GM12878 (cell line): ENCODE measurements around the gene SRPK2. TPM values are rescaled to one million over a fixed set of nuclear protein-coding genes. Genes with fewer than 3 reads are reported as not detected.

Experiments
- ATAC-seq: fragments of 200-7000 bp; cut with Tn5 transposase; 3 replicates; pipeline ENCODE4 v1.9.1; 2020; ENCODE audit warnings: mild to moderate bottlenecking, moderate library complexity
- BruUV-seq: library from RNA; stranded (reverse); fragments of 400-500 nt; replicated peaks from 2 replicates; lab custom pipeline; 2021; lab: Mats Ljungman, UMichigan
- CTCF ChIA-PET: fragments of 300-600 bp; sonication (Branson Sonifier 250); formaldehyde crosslinking; extraction: SDS; loops from one replicate; lab custom pipeline; 2021; ENCODE audit warnings: inconsistent platforms; lab: Yijun Ruan, JAX
- POLR2A ChIA-PET: fragments of 350-600 bp; formaldehyde crosslinking; extraction: SDS; loops from one replicate; lab custom pipeline; 2021; ENCODE audit warnings: inconsistent platforms; lab: Charles Lee
- RAD21 ChIA-PET: fragments of 300-600 bp; sonication (Branson Sonifier 250); formaldehyde crosslinking; loops from one replicate; lab custom pipeline; 2023; ENCODE audit warnings: antibody characterized with exemption; ENCODE audit not compliant: unreplicated experiment; lab: Charles Lee
- SMC1A ChIA-PET: fragments of 300-600 bp; sonication (Branson Sonifier 250); formaldehyde crosslinking; loops from one replicate; lab custom pipeline; 2023; ENCODE audit not compliant: unreplicated experiment, uncharacterized antibody; lab: Charles Lee
- DNase-seq: peaks from one replicate; pipeline ENCODE4 v3.0.0-alpha.2; 2011; ENCODE audit warnings: low read depth, low spot score
- FAIRE-seq: peaks from 3 replicates; lab custom pipeline; 2011; peaks lifted over from hg19 to GRCh38; lab: Jason Lieb, UNC
- H2AFZ ChIP-seq: 2 replicates; pipeline ENCODE4 v1.6.0; 2011; ENCODE audit warnings: low read depth, low read length, control low read depth; ENCODE audit not compliant: control insufficient read depth
- H3K27ac ChIP-seq: 2 replicates; pipeline ENCODE4 v1.5.1; 2011; ENCODE audit warnings: control low read depth; ENCODE audit not compliant: control insufficient read depth, insufficient read depth
- H3K27me3 ChIP-seq, 2 experiments: replicated peaks in 1 of 2; 2 replicates each; pipeline versions ENCODE4 v1.6.0 to v1.6.1; 2011; ENCODE audit warnings: low read length in 1 of 2; ENCODE audit not compliant: control insufficient read depth in 2 of 2, insufficient read depth in 2 of 2
- H3K36me3 ChIP-seq, 2 experiments: 2 replicates each; pipeline ENCODE4 v1.5.1; 2011; ENCODE audit warnings: low read length in 1 of 2; ENCODE audit not compliant: control insufficient read depth in 2 of 2, insufficient read depth in 2 of 2
- H3K4me1 ChIP-seq: 2 replicates; pipeline ENCODE4 v1.6.1; 2011; ENCODE audit warnings: mild to moderate bottlenecking, low read length, moderate library complexity, mixed read lengths; ENCODE audit not compliant: control insufficient read depth, insufficient read depth
- H3K4me2 ChIP-seq: 2 replicates; pipeline ENCODE4 v1.6.0; 2011; ENCODE audit warnings: control low read depth; ENCODE audit not compliant: control insufficient read depth, insufficient read depth
- H3K4me3 ChIP-seq: fragments of 200-600 bp; sonication (generic); 2 replicates; pipeline ENCODE4 v1.5.1; 2016
- H3K79me2 ChIP-seq: 2 replicates; pipeline ENCODE4 v1.6.0; 2011; ENCODE audit warnings: low read length; ENCODE audit not compliant: control insufficient read depth, insufficient read depth
- H3K9ac ChIP-seq: 2 replicates; pipeline ENCODE4 v1.8.0; 2011; ENCODE audit warnings: low read length, control low read depth, mixed read lengths; ENCODE audit not compliant: control insufficient read depth, insufficient read depth
- H3K9me3 ChIP-seq: replicated peaks from 3 replicates; pipeline ENCODE4 v1.5.1; 2011; ENCODE audit warnings: mild to moderate bottlenecking, low read length; ENCODE audit not compliant: control insufficient read depth, insufficient read depth
- H4K20me1 ChIP-seq: 2 replicates; pipeline ENCODE4 v1.6.0; 2011; ENCODE audit not compliant: control insufficient read depth, insufficient read depth
- CBX5 ChIP-seq: sonication (generic); IDR thresholded peaks from 2 replicates; pipeline ENCODE4 v1.6.1; 2016; ENCODE audit warnings: low read depth, moderate library complexity, mild to moderate bottlenecking, inconsistent platforms
- CREM ChIP-seq: IDR thresholded peaks from 2 replicates; pipeline ENCODE4 v1.6.1; 2014; ENCODE audit warnings: antibody characterized with exemption, low read depth
- EED ChIP-seq: sonication (generic); IDR thresholded peaks from 2 replicates; pipeline ENCODE4 v1.6.1; 2016; ENCODE audit warnings: antibody characterized with exemption, low read depth
- ETV6 ChIP-seq, 2 experiments: fragments of 450-650 bp in 1 of 2; IDR thresholded peaks in 1 of 2; conservative IDR thresholded peaks in 1 of 2; 2 replicates each; pipeline ENCODE4 v1.6.1; 2014; ENCODE audit warnings: antibody characterized with exemption in 1 of 2, borderline replicate concordance in 1 of 2, low read depth in 1 of 2, mild to moderate bottlenecking in 1 of 2, moderate library complexity in 1 of 2
- EZH2 ChIP-seq: IDR thresholded peaks from 2 replicates; pipeline ENCODE4 v1.6.1; 2012; ENCODE audit warnings: low read depth, mild to moderate bottlenecking, control low read depth, inconsistent platforms, low read length, borderline replicate concordance; ENCODE audit not compliant: control insufficient read depth
- MEF2A ChIP-seq: IDR thresholded peaks from 2 replicates; pipeline ENCODE4 v1.6.1; 2011; ENCODE audit warnings: low read depth, mild to moderate bottlenecking, low read length, moderate library complexity; ENCODE audit not compliant: insufficient read depth
- MTA2 ChIP-seq: fragments of 450-650 bp; IDR thresholded peaks from 2 replicates; pipeline ENCODE4 v1.6.1; 2016; ENCODE audit warnings: low read depth, mild to moderate bottlenecking, moderate library complexity
- NBN ChIP-seq: fragments of 450-650 bp; IDR thresholded peaks from 2 replicates; pipeline ENCODE4 v1.6.1; 2016
- NR2F1 ChIP-seq: fragments of 450-650 bp; conservative IDR thresholded peaks from 2 replicates; pipeline ENCODE4 v1.6.1; 2017; ENCODE audit warnings: mild to moderate bottlenecking
- PAX5 ChIP-seq: IDR thresholded peaks from 2 replicates; pipeline ENCODE4 v1.6.1; 2011; ENCODE audit warnings: low read depth, low read length, borderline replicate concordance
- POU2F2 ChIP-seq: IDR thresholded peaks from 3 replicates; pipeline ENCODE4 v1.6.1; 2011; ENCODE audit warnings: low read depth, mild to moderate bottlenecking, low read length, borderline replicate concordance
- RBBP5 ChIP-seq: fragments of 200-600 bp; sonication (generic); conservative IDR thresholded peaks from 2 replicates; pipeline ENCODE4 v1.6.1; 2016
- RELA ChIP-seq: fragments of 450-650 bp; IDR thresholded peaks from 2 replicates; pipeline ENCODE4 v1.8.0; 2014; ENCODE audit warnings: borderline replicate concordance; ENCODE audit not compliant: partially characterized antibody
- SMC3 ChIP-seq: IDR thresholded peaks from 2 replicates; pipeline ENCODE4 v1.6.1; 2011; ENCODE audit warnings: low read length, improper control_type of control experiment, borderline replicate concordance
- ZNF274 ChIP-seq: IDR thresholded peaks from one replicate; pipeline ENCODE4 v1.8.0; 2011; ENCODE audit not compliant: insufficient read length, insufficient read depth
- WGBS: methylation state at CpG from one replicate; pipeline ENCODE4 v1.1.6; 2016; ENCODE audit warnings: low lambda C conversion rate; ENCODE audit not compliant: insufficient replicate concordance, insufficient coverage; ENCODE audit errors: missing lambda C conversion rate; 5-methylcytosine and 5-hydroxymethylcytosine counted together
- in situ Hi-C: fragments of 300-500 bp; cut with MboI; formaldehyde crosslinking; loops from 9 replicates; pipeline ENCODE4 v1.14.3; 2018; ENCODE audit warnings: mixed read lengths
- intact Hi-C: fragments of 100-400 bp; cut with micrococcal nuclease; formaldehyde crosslinking; loops from one replicate; pipeline ENCODE4 v1.14.2; 2022; ENCODE audit not compliant: unreplicated experiment
- polyA plus RNA-seq, 11 experiments: library from polyadenylated mRNA; depleted of rRNA in 4 of 11; unstranded in 6 of 11; stranded (reverse) in 5 of 11; fragments of >200 nt; fragmentation: Nextera tagmentation in 4 of 11; fragmentation: Illumina TruSeq in 1 of 11; extraction: Ambion mirVana in 4 of 11; extraction: Trizol in 1 of 11; gene quantifications; 1 replicate in 1 of 11; 2 replicates in 10 of 11; pipeline versions ENCODE4 v1.2.1 to v1.2.3, GENCODE V29; 2011 to 2016; ENCODE audit warnings: inconsistent platforms in 2 of 11, missing spikeins in 2 of 11, low read depth in 1 of 11
- total RNA-seq, 4 experiments: library from RNA; depleted of rRNA in 3 of 4; stranded (reverse); fragments of >200 nt in 3 of 4; fragmentation: Illumina TruSeq in 1 of 4; extraction: Trizol in 1 of 4; gene quantifications; 2 replicates each; pipeline versions ENCODE4 v1.2.1 to v1.2.3, GENCODE V29; 2013 to 2021
- TF ChIP-seq, protein P1 (sequence below): fragments of 450-650 bp; IDR thresholded peaks from 2 replicates; pipeline ENCODE4 v1.6.1; 2016; ENCODE audit warnings: mild to moderate bottlenecking
- TF ChIP-seq, protein P2 (sequence below): fragments of 450-650 bp; formaldehyde crosslinking; IDR thresholded peaks from 2 replicates; pipeline ENCODE4 v1.4.0; 2020; ENCODE audit warnings: mild to moderate bottlenecking, moderate library complexity

Gene SRPK2
- total and polyA plus RNA-seq, 10 of the 15 experiments (the other 5 are each of a cell fraction or from before 2014, with no cell fraction given): 13.2 to 32.8 (median 24.5) TPM

DNA sequence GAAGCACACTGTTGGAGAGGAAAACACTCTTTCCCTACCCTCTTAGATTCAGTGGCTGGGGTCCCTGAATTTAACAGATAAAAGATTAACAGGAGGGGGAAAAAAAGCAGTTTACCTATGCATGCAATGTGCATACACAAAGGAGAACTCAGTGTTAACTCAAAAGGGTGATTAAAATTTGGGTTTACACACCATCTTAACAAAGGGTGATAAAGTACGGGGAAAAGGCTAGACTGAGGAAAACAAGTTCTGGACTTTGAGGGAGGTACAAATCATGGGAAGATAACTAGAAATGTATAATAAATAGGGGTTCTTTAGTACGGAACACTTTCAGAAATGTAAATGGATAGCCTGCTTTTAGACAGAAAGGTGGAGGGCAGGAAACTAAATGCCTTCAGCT lies 83.1 kb downstream of the SRPK2 start (continued):
- TF ChIP-seq ZNF274 (no peak), MTA2 (no peak), RBBP5 (no peak), ETV6 (conservative IDR thresholded peaks at IDR 0.05 in 1 of 2, IDR thresholded peaks at IDR 0.05 in 1 of 2; ENCODE audit: borderline replicate concordance in 1 of 2, low read depth in 1 of 2) (no peak), EZH2 (no peak), RELA (no peak)
- TF ChIP-seq, protein P1, sequence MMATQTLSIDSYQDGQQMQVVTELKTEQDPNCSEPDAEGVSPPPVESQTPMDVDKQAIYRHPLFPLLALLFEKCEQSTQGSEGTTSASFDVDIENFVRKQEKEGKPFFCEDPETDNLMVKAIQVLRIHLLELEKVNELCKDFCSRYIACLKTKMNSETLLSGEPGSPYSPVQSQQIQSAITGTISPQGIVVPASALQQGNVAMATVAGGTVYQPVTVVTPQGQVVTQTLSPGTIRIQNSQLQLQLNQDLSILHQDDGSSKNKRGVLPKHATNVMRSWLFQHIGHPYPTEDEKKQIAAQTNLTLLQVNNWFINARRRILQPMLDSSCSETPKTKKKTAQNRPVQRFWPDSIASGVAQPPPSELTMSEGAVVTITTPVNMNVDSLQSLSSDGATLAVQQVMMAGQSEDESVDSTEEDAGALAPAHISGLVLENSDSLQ: no peak

DNA sequence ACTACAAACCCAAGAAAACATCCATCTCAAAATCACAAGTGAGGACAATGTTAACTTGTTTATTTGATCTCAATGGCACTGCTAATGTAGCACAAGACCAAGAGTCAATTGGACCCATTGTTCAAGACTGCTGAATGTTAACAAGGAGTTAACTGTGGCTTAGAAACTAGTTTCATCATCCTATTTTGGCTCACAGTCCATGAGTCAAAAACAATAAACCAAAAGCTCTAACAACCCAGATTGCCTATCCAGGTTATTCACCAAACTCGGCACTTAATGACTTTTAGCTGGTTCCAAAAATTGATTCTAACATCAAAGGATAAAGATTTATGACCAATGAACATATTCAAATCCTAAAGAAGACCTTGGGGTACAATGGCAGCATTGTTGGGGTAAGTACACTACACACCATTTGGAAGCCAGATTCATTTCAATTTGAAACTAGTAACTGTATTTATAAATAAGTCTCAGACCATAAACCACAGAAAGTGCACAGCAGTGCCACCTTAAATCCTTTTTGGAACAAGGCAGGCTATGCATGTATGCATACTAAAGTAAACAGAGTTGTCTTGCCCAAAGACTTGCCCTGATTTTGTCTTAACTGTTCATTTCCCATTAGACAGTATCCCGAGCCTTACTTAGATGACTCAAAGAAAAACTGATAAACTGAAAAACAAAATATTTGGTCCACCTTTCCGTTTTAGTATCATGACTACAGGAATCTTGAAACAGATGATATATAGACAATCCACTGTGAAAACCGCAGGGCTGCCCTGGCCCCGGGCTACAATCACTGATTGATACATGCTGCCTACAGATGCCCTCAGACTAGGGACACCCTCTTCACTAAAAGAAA lies 84.5 kb downstream of the SRPK2 start:
- Histone ChIP-seq H3K4me3 (peak overlapping the region; percentile 51), H4K20me1 (no peaks in the 10 kb centered on the region), H3K4me1 (peaks cover 29% of the 10 kb centered on the region), H3K36me3 (no peaks in the 10 kb centered on the region), H3K27me3 (no peaks in the 10 kb centered on the region), H3K4me2 (peak overlapping the region; percentile 85), H3K27ac (peak overlapping the region; percentile 77), H3K9me3 (no peaks in the 10 kb centered on the region), H2AFZ (no peak overlapping the region), H3K79me2 (peaks cover 5% of the 10 kb centered on the region), H3K9ac (no peak overlapping the region)
- WGBS: under 1% methylated on average over 5 of the region's 5 CpGs
- CTCF ChIA-PET: interaction anchor here (0.6 to 2.0 kb wide), 6 partner anchors 16 to 323 kb away, joined by 3 to 8 read pairs (median 4); no protein-coding TSS in a partner anchor
- RAD21 ChIA-PET: interaction anchor here (1.1 to 1.9 kb wide), 5 partner anchors 16 to 118 kb away, joined by 3 to 9 read pairs (median 6); no protein-coding TSS in a partner anchor
- peak; percentile 53 for DNase-seq
- peak; percentile 84 for ATAC-seq
- FAIRE-seq: peak; percentile 88
- intact Hi-C loops: loop anchor here (5.0 kb wide), 1 partner anchor 37 kb away; no protein-coding TSS in a partner anchor
- POLR2A ChIA-PET: interaction anchor here (0.7 to 1.1 kb wide), 3 partner anchors 20 to 24 kb away, joined by 3 to 4 read pairs (median 3); no protein-coding TSS in a partner anchor
- BruUV-seq: no TSS peak
- SMC1A ChIA-PET: interaction anchor here (0.6 to 2.4 kb wide), 18 partner anchors 11 to 281 kb away, joined by 3 to 9 read pairs (median 4); no protein-coding TSS in a partner anchor
- in situ Hi-C loops: no loop called here
- TF ChIP-seq SMC3 (0 out of 2 replicates have a peak, but pooled peaks have one; percentile 2), CBX5 (0 out of 2 replicates have a peak, but pooled peaks have one; percentile 5), EED (peak; percentile 72; the same call in 1 of the 2 replicates), POU2F2 (peak; percentile 92; the same call in 2 of the 3 replicates), NBN (0 out of 2 replicates have a peak, but pooled peaks have one; percentile 30), CREM (0 out of 2 replicates have a peak, but pooled peaks have one; percentile 8), NR2F1 (0 out of 2 replicates have a peak, but pooled peaks have one; percentile 54), PAX5 (peak; percentile 41; the same call in 1 of the 2 replicates), MEF2A (peak; percentile 79)
- TF ChIP-seq, protein P2, sequence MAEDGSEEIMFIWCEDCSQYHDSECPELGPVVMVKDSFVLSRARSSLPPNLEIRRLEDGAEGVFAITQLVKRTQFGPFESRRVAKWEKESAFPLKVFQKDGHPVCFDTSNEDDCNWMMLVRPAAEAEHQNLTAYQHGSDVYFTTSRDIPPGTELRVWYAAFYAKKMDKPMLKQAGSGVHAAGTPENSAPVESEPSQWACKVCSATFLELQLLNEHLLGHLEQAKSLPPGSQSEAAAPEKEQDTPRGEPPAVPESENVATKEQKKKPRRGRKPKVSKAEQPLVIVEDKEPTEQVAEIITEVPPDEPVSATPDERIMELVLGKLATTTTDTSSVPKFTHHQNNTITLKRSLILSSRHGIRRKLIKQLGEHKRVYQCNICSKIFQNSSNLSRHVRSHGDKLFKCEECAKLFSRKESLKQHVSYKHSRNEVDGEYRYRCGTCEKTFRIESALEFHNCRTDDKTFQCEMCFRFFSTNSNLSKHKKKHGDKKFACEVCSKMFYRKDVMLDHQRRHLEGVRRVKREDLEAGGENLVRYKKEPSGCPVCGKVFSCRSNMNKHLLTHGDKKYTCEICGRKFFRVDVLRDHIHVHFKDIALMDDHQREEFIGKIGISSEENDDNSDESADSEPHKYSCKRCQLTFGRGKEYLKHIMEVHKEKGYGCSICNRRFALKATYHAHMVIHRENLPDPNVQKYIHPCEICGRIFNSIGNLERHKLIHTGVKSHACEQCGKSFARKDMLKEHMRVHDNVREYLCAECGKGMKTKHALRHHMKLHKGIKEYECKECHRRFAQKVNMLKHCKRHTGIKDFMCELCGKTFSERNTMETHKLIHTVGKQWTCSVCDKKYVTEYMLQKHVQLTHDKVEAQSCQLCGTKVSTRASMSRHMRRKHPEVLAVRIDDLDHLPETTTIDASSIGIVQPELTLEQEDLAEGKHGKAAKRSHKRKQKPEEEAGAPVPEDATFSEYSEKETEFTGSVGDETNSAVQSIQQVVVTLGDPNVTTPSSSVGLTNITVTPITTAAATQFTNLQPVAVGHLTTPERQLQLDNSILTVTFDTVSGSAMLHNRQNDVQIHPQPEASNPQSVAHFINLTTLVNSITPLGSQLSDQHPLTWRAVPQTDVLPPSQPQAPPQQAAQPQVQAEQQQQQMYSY (CRISPR knock-in tag): no peak
